ENCODE data around the gene WBP2. TPM values are rescaled to one million over a fixed set of nuclear protein-coding genes. Genes with fewer than 3 reads are reported as not detected.

Gene WBP2
- total and polyA plus RNA-seq, 2 of the 13 experiments (the other 11 are each of a cell fraction or from before 2014, with no cell fraction given): 29.2 to 29.5 TPM

GRCh38 chr17:75815399-75815798 lies 39.7 kb downstream of the WBP2 start:
- H3K4me3 ChIP-seq (replicated peaks in 1 of 3; ENCODE audit: insufficient read depth in 1 of 3, low read depth in 2 of 3, low read length in 3 of 3): no peak overlapping the region
- FAIRE-seq: no peak
- H3K79me2 ChIP-seq (ENCODE audit: insufficient read depth, low read length): no peaks in the 10 kb centered on the region
- H3K9me3 ChIP-seq (ENCODE audit: low read length): no peaks in the 10 kb centered on the region
- no peak for DNase-seq (ENCODE audit: low spot score)
- no peak overlapping the region for H3K4me2 ChIP-seq (ENCODE audit: low read depth, low read length)
- no peak for TF ChIP-seq KLF15 (CRISPR knock-in tag; IDR thresholded peaks at IDR 0.05; ENCODE audit: borderline replicate concordance)
- no peak for TF ChIP-seq ZBTB1 (CRISPR knock-in tag; IDR thresholded peaks at IDR 0.05; ENCODE audit: borderline replicate concordance)
- BruUV-seq (replicated peaks): no TSS peak
- H3K27ac ChIP-seq (ENCODE audit: extremely low read length, insufficient read depth, low read length): no peak overlapping the region
- H3K9ac ChIP-seq (ENCODE audit: insufficient read depth, low read depth, low read length): no peak overlapping the region
- WGBS (ENCODE audit: low lambda C conversion rate): over 99% methylated on average over 3 of the region's 3 CpGs
- in situ Hi-C loops (cut with HindIII; ENCODE audit: extremely low pct_ligation_motif_present, low pct_unique_long_range_greater_than_20kb) (no loop called here), intact Hi-C loops (cut with micrococcal nuclease; ENCODE audit: unreplicated experiment) (no loop called here)
- no peak for ATAC-seq
- H3K4me1 ChIP-seq (ENCODE audit: insufficient read depth, low read length): no peaks in the 10 kb centered on the region
- no peaks in the 10 kb centered on the region for H4K20me1 ChIP-seq (ENCODE audit: insufficient read depth, low read length)
- ChIA-PET POLR2A (interaction anchor here (1.6 to 4.4 kb wide), 3 partner anchors 10 to 36 kb away, joined by 3 to 20 read pairs (median 4); partner anchors contain the start of gene UNC13D), CTCF (ENCODE audit: low intra/inter-chr PET ratio, low total read pairs) (no interaction called here)
- no peak overlapping the region for H2AFZ ChIP-seq (ENCODE audit: low read length)
- no peaks in the 10 kb centered on the region for H3K27me3 ChIP-seq (ENCODE audit: control insufficient read depth in 1 of 2, insufficient read depth in 2 of 2, low read length in 2 of 2)
- H3K36me3 ChIP-seq (replicated peaks in 1 of 2; ENCODE audit: control insufficient read depth in 1 of 2, insufficient read depth in 2 of 2, low read length in 2 of 2): peaks cover 62 to 91% of the 10 kb centered on the region in 2 experiments

DNA sequence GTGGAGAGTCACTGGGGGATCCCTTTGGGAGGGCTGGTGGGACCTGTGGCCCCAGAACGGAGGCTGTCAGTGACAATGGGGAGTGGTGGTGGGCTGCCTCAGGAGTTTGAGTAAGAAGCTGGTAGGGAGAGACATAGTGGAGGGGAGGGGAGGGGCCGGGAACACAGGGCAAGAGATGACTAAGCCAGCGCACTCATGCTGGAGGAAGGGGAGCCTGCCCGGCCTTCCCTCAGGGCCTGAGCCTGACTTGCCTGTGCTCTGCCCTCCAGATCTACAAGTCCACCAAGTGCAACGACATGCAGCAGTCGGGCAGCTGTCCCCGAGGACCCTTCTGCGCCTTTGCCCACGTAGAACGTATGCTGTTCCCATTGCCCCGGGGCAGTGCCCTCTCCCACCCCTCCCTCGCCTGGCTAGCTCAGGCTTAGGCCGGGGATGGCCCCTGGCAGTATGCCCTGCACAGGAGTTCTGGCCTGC lies 40.2 kb downstream of the WBP2 start:
- H3K9me3 ChIP-seq (ENCODE audit: low read length): no peaks in the 10 kb centered on the region
- no peaks in the 10 kb centered on the region for H4K20me1 ChIP-seq (ENCODE audit: insufficient read depth, low read length)
- no peak overlapping the region for H3K27ac ChIP-seq (ENCODE audit: extremely low read length, insufficient read depth, low read length)
- FAIRE-seq (no peak), DNase-seq (ENCODE audit: low spot score) (no peak), ATAC-seq (no peak)
- H3K4me2 ChIP-seq (ENCODE audit: low read depth, low read length): no peak overlapping the region
- TF ChIP-seq SALL2 (CRISPR knock-in tag; IDR thresholded peaks at IDR 0.05): no peak
- no peak for TF ChIP-seq TAF1 (CRISPR knock-in tag; IDR thresholded peaks at IDR 0.05)
- no peak for TF ChIP-seq SNAI1 (CRISPR knock-in tag; IDR thresholded peaks at IDR 0.05; ENCODE audit: borderline replicate concordance)
- TF ChIP-seq AGO2 (optimal IDR thresholded peaks at IDR 0.05; ENCODE audit: low read depth, low read length): peak; percentile 79
- TF ChIP-seq, protein P1, sequence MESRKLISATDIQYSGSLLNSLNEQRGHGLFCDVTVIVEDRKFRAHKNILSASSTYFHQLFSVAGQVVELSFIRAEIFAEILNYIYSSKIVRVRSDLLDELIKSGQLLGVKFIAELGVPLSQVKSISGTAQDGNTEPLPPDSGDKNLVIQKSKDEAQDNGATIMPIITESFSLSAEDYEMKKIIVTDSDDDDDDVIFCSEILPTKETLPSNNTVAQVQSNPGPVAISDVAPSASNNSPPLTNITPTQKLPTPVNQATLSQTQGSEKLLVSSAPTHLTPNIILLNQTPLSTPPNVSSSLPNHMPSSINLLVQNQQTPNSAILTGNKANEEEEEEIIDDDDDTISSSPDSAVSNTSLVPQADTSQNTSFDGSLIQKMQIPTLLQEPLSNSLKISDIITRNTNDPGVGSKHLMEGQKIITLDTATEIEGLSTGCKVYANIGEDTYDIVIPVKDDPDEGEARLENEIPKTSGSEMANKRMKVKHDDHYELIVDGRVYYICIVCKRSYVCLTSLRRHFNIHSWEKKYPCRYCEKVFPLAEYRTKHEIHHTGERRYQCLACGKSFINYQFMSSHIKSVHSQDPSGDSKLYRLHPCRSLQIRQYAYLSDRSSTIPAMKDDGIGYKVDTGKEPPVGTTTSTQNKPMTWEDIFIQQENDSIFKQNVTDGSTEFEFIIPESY (CRISPR knock-in tag; IDR thresholded peaks at IDR 0.05): no peak
- no peak for TF ChIP-seq ZBTB25 (CRISPR knock-in tag; IDR thresholded peaks at IDR 0.05)
- no peak for TF ChIP-seq KAT8 (CRISPR knock-in tag; IDR thresholded peaks at IDR 0.05)
- TF ChIP-seq E2F5 (CRISPR knock-in tag; conservative IDR thresholded peaks at IDR 0.05): no peak
- WGBS (ENCODE audit: low lambda C conversion rate): 98% methylated on average over 13 of the region's 13 CpGs
- no TSS peak for BruUV-seq (replicated peaks)
- intact Hi-C loops (cut with micrococcal nuclease; ENCODE audit: unreplicated experiment): no loop called here
- no peak overlapping the region for H3K9ac ChIP-seq (ENCODE audit: insufficient read depth, low read depth, low read length)
- in situ Hi-C loops (cut with HindIII; ENCODE audit: extremely low pct_ligation_motif_present, low pct_unique_long_range_greater_than_20kb): no loop called here
- no peaks in the 10 kb centered on the region for H3K27me3 ChIP-seq (ENCODE audit: control insufficient read depth in 1 of 2, insufficient read depth in 2 of 2, low read length in 2 of 2)
- ChIA-PET CTCF (ENCODE audit: low intra/inter-chr PET ratio, low total read pairs) (no interaction called here), POLR2A (interaction anchor here (1.6 to 4.4 kb wide), 3 partner anchors 10 to 35 kb away, joined by 3 to 20 read pairs (median 4); partner anchors contain the start of gene UNC13D)
- H3K4me1 ChIP-seq (ENCODE audit: insufficient read depth, low read length): no peaks in the 10 kb centered on the region
- H3K79me2 ChIP-seq (ENCODE audit: insufficient read depth, low read length): no peaks in the 10 kb centered on the region
- peaks cover 61 to 90% of the 10 kb centered on the region in 2 experiments for H3K36me3 ChIP-seq (replicated peaks in 1 of 2; ENCODE audit: control insufficient read depth in 1 of 2, insufficient read depth in 2 of 2, low read length in 2 of 2)
- no peak overlapping the region for H2AFZ ChIP-seq (ENCODE audit: low read length)
- no peak overlapping the region for H3K4me3 ChIP-seq (replicated peaks in 1 of 3; ENCODE audit: insufficient read depth in 1 of 3, low read depth in 2 of 3, low read length in 3 of 3)

All from HepG2 (cell line).